Measurements from ENCODE around the gene TTC39B.

- TF ChIP-seq EP300 (IDR thresholded peaks at IDR 0.05), result no peak
- TF ChIP-seq, protein P1, sequence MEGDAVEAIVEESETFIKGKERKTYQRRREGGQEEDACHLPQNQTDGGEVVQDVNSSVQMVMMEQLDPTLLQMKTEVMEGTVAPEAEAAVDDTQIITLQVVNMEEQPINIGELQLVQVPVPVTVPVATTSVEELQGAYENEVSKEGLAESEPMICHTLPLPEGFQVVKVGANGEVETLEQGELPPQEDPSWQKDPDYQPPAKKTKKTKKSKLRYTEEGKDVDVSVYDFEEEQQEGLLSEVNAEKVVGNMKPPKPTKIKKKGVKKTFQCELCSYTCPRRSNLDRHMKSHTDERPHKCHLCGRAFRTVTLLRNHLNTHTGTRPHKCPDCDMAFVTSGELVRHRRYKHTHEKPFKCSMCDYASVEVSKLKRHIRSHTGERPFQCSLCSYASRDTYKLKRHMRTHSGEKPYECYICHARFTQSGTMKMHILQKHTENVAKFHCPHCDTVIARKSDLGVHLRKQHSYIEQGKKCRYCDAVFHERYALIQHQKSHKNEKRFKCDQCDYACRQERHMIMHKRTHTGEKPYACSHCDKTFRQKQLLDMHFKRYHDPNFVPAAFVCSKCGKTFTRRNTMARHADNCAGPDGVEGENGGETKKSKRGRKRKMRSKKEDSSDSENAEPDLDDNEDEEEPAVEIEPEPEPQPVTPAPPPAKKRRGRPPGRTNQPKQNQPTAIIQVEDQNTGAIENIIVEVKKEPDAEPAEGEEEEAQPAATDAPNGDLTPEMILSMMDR (IDR thresholded peaks at IDR 0.05), result no peak
Observed at GRCh38 chr9:15144622-15145061, 162.4 kb downstream of the TTC39B start.
